ES-I3 (cell line): Measurements from ENCODE around the gene GLE1.
"Not testable (repeated sequence)": the region's sequence is repeated elsewhere in the genome, so short reads cannot be mapped to it uniquely, and the experiment has no call there.

Experiments
- H3K36me3 ChIP-seq: 2 replicates; pipeline ENCODE4 v1.6.1; 2013; ENCODE audit warnings: mild to moderate bottlenecking, low read length, control low read depth, moderate library complexity; ENCODE audit not compliant: insufficient read depth
- H3K4me1 ChIP-seq: 2 replicates; pipeline ENCODE4 v1.6.1; 2013; ENCODE audit warnings: mild to moderate bottlenecking, control low read depth, low read length; ENCODE audit not compliant: insufficient read depth
- H3K9ac ChIP-seq: 2 replicates; pipeline ENCODE4 v1.6.1; 2013; ENCODE audit warnings: low read depth, mild to moderate bottlenecking, low read length, moderate library complexity
- H3K9me3 ChIP-seq: 2 replicates; pipeline ENCODE4 v1.6.1; 2013; ENCODE audit warnings: mild to moderate bottlenecking, low read length, moderate library complexity; ENCODE audit not compliant: control insufficient read depth, insufficient read depth

Gene GLE1

GRCh38 chr9:128505906-128506305, 1.4 kb downstream of the GLE1 start:
- H3K4me1 ChIP-seq, H3K9ac ChIP-seq, H3K9me3 ChIP-seq, H3K36me3 ChIP-seq: not testable (repeated sequence)

- peaks cover 5% of the 10 kb centered on the region for H3K36me3 ChIP-seq
- H3K9me3 ChIP-seq, result no peaks in the 10 kb centered on the region
- H3K9ac ChIP-seq, result no peak overlapping the region
- no peaks in the 10 kb centered on the region for H3K4me1 ChIP-seq
Measured at GRCh38 chr9:128512820-128513219, 8.3 kb downstream of the GLE1 start.

- Histone ChIP-seq H3K4me1 (no peaks in the 10 kb centered on the region), H3K9ac (no peak overlapping the region), H3K36me3 (no peaks in the 10 kb centered on the region), H3K9me3 (no peaks in the 10 kb centered on the region)
Measured at GRCh38 chr9:128521956-128522355, 17.4 kb downstream of the GLE1 start.

DNA sequence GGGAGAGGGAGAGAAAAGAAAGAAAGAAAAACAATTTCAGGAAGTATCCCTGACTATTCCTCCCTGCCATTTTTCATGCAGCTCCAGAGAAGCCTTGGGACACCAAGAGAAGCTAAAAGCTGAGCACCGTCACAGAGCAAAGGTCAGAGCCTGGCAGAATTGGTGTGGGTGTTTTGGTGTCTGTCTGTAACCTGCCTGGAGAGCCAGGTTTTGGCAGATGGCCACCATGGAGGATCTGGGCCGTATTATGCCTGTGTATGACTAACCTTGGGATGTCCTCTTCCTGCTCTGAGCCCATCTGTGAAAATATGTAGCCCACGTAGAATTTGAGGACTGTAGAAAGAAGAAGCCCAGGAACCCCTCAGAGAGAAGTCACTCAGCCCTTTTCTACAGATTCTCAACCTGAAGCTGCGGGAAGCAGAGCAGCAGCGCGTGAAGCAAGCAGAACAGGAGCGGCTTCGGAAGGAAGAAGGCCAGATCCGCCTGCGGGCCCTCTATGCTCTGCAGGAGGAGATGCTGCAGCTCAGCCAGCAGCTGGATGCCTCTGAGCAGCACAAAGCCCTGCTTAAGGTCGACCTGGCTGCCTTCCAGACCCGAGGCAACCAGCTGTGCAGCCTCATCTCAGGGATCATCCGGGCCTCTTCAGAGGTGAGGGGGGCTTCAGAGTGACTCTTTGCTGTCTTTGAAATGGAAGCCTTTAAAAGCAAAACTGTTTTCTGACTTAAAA, 18.8 kb downstream of the GLE1 start:
- no peak overlapping the region for H3K9ac ChIP-seq
- no peaks in the 10 kb centered on the region for H3K9me3 ChIP-seq
- no peaks in the 10 kb centered on the region for H3K4me1 ChIP-seq
- H3K36me3 ChIP-seq, result no peaks in the 10 kb centered on the region

DNA sequence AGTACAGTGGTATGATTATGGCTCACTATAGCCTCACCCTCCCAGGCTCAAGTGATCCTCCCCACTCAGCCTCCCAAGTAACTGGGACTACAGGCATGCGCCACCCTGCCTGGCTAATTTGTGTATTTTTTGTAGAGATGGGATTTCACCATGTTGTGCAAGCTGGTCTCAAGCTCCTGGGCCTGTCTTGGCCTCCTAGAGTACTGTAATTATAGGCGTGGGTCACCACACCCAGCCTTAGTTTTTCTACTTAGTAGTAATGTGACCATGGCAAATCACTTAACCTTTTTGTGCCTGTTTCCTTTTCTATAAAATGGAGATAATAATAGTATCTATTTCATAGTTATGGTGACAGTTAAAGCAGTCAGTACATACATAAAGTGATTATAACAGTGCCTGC, 22.2 kb downstream of the GLE1 start:
- Histone ChIP-seq H3K9me3 (no peaks in the 10 kb centered on the region), H3K36me3 (no peaks in the 10 kb centered on the region), H3K4me1 (no peaks in the 10 kb centered on the region), H3K9ac (no peak overlapping the region)

- no peaks in the 10 kb centered on the region; the same call in 1 of the 2 replicates for H3K36me3 ChIP-seq
- no peaks in the 10 kb centered on the region for H3K4me1 ChIP-seq
- no peaks in the 10 kb centered on the region for H3K9me3 ChIP-seq
- no peak overlapping the region for H3K9ac ChIP-seq
Measured at GRCh38 chr9:128528445-128529160, 24.1 kb downstream of the GLE1 start.

- no peak overlapping the region for H3K9ac ChIP-seq
- no peaks in the 10 kb centered on the region for H3K4me1 ChIP-seq
- H3K9me3 ChIP-seq, result no peaks in the 10 kb centered on the region
- no peaks in the 10 kb centered on the region; the same call in 1 of the 2 replicates for H3K36me3 ChIP-seq
Measured at GRCh38 chr9:128529191-128529590, 24.7 kb downstream of the GLE1 start.

DNA sequence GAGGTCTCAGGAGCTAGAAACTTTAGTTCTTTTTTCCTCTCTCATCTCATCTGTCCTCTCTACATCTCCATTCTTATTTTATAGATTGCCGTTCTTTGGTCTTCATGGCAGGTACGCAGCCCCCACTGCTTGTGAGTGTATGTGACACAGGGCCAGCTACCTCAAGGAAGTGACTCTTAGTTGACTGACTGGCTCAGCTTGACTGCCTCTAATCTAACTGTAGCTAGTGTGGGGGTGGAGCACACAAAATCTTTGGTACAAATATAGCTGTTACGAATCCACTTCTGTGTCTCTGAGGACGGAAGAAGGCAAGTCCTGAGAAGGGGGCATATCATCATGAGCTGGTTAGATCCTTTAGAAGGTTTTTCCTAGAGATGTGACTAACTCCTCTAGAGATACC, 28.1 kb downstream of the GLE1 start:
- Histone ChIP-seq H3K9ac (no peak overlapping the region), H3K4me1 (no peaks in the 10 kb centered on the region), H3K36me3 (no peaks in the 10 kb centered on the region; the same call in 1 of the 2 replicates), H3K9me3 (no peaks in the 10 kb centered on the region)

- no peaks in the 10 kb centered on the region; the same call in 1 of the 2 replicates for H3K36me3 ChIP-seq
- no peak overlapping the region for H3K9ac ChIP-seq
- H3K4me1 ChIP-seq, result no peaks in the 10 kb centered on the region
- no peaks in the 10 kb centered on the region for H3K9me3 ChIP-seq
Measured at GRCh38 chr9:128540634-128541360, 36.3 kb downstream of the GLE1 start.

GRCh38 chr9:128546504-128546903, 42.0 kb downstream of the GLE1 start:
- H3K36me3 ChIP-seq, result no peaks in the 10 kb centered on the region
- no peaks in the 10 kb centered on the region for H3K9me3 ChIP-seq
- no peak overlapping the region for H3K9ac ChIP-seq
- H3K4me1 ChIP-seq, result peaks cover 14% of the 10 kb centered on the region

DNA sequence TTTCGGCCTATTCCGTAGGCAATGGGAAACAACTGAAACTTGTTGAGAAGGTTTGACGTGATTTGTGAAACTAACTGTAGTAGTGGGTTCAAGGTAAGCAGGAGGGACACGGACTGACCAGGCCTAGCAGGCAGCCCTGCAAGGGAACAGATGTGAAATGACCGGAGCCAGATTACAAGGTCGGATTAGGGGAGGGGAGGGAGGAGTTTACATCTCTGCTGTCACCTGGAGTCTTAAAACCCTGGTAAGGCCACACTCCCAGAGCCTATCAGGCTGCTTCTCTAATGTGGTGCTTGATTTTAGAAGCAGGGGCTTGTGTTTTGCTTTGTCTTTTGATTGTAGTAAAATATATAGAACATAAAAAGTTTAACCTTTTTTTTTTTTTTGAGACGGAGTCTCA, 44.4 kb downstream of the GLE1 start:
- H3K9ac ChIP-seq, result no peak overlapping the region
- no peaks in the 10 kb centered on the region for H3K9me3 ChIP-seq
- H3K4me1 ChIP-seq, result peaks cover 16% of the 10 kb centered on the region
- H3K36me3 ChIP-seq, result no peaks in the 10 kb centered on the region

GRCh38 chr9:128550226-128550625, 45.7 kb downstream of the GLE1 start:
- no peaks in the 10 kb centered on the region for H3K9me3 ChIP-seq
- no peaks in the 10 kb centered on the region for H3K36me3 ChIP-seq
- H3K4me1 ChIP-seq, result peaks cover 28% of the 10 kb centered on the region
- no peak overlapping the region for H3K9ac ChIP-seq

- Histone ChIP-seq H3K9me3 (no peaks in the 10 kb centered on the region), H3K4me1 (peaks cover 28% of the 10 kb centered on the region), H3K36me3 (no peaks in the 10 kb centered on the region), H3K9ac (peak overlapping the region; percentile 90)
Measured at GRCh38 chr9:128550770-128551656, 46.5 kb downstream of the GLE1 start.

DNA sequence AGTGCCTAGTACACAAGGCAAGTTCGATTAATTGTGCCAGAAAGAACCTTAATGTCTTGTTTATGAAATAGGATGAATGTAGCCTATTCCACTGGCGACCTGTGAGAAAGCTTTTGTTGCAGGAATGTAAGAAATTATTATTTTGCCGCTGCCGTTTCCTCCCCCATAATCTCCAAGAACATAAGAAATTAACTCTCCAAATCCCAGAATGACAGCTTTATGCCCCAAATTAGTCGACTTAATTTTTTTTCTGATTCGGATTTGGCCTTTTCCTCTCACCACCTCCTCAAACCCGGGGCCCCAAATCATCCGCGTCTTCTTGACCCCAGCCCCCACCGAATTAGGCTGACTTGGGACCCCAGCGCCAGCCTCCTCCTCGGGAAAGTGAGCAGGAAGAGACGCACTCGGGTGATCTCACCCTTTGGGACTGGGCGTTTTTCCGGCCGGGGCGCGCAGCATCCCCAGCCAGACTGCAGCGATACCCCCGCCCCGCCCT, 47.2 kb downstream of the GLE1 start:
- Histone ChIP-seq H3K36me3 (no peaks in the 10 kb centered on the region), H3K4me1 (peaks cover 33% of the 10 kb centered on the region)

More for the DNA sequence above, 47.2 kb downstream of the GLE1 start:
- peak overlapping the region; percentile 90 for H3K9ac ChIP-seq
- no peaks in the 10 kb centered on the region for H3K9me3 ChIP-seq
